Glomerular visceral epithelial cell (primary cell): ENCODE data around the gene NEURL1B.
A peak's percentile ranks its signal among the peaks of the same experiment; 100 is the strongest.
"Not testable (repeated sequence)": the region's sequence is repeated elsewhere in the genome, so short reads cannot be mapped to it uniquely, and the experiment has no call there.

Experiments
- DNase-seq: peaks from one replicate; pipeline ENCODE4 v3.0.0-alpha.2; 2016; ENCODE audit errors: extremely low spot score

NEURL1B gene

GRCh38 chr5:172695232-172696054 is 54.4 kb downstream of the NEURL1B start:
- DNase-seq = no peak

GRCh38 chr5:172696171-172696849 is 55.2 kb downstream of the NEURL1B start:
- no peak for DNase-seq

GRCh38 chr5:172697123-172698121 is 56.4 kb downstream of the NEURL1B start:
- peak; percentile 91 for DNase-seq

GRCh38 chr5:172699423-172699822 is 58.4 kb downstream of the NEURL1B start:
- no peak for DNase-seq

GRCh38 chr5:172699999-172700364 is 58.9 kb downstream of the NEURL1B start:
- DNase-seq = no peak

GRCh38 chr5:172700365-172701290 is 59.6 kb downstream of the NEURL1B start:
- DNase-seq = no peak

GRCh38 chr5:172701291-172701656 is 60.2 kb downstream of the NEURL1B start:
- DNase-seq = no peak

GRCh38 chr5:172703952-172704351 is 62.9 kb downstream of the NEURL1B start:
- DNase-seq = no peak

GRCh38 chr5:172705576-172706084 is 64.6 kb downstream of the NEURL1B start:
- no peak for DNase-seq

- DNase-seq = no peak
Measured at GRCh38 chr5:172706796-172707195, 65.7 kb downstream of the NEURL1B start.

GRCh38 chr5:172707285-172708182 is 66.5 kb downstream of the NEURL1B start:
- DNase-seq = peak; percentile 80

GRCh38 chr5:172708183-172708505 is 67.1 kb downstream of the NEURL1B start:
- DNase-seq = no peak

GRCh38 chr5:172710676-172711075 is 69.6 kb downstream of the NEURL1B start:
- DNase-seq = no peak

- not testable (repeated sequence) for DNase-seq
Measured at GRCh38 chr5:172711321-172711861, 70.3 kb downstream of the NEURL1B start.

- no peak for DNase-seq
Measured at GRCh38 chr5:172712610-172713009, 71.5 kb downstream of the NEURL1B start.

- DNase-seq = peak; percentile 53
Measured at GRCh38 chr5:172713113-172713808, 72.2 kb downstream of the NEURL1B start.

GRCh38 chr5:172713809-172714490 is 72.9 kb downstream of the NEURL1B start:
- no peak for DNase-seq
